Activated naive CD8-positive, alpha-beta T cell (primary cell): Measurements from ENCODE around the gene ZNF615.
"Not testable (repeated sequence)": the region's sequence is repeated elsewhere in the genome, so short reads cannot be mapped to it uniquely, and the experiment has no call there.

ENCODE experiments used
- H3K27ac Mint-ChIP-seq: one replicate; pipeline ENCODE4 v1.8.0; 2021; ENCODE audit warnings: mixed read lengths
- H3K27me3 Mint-ChIP-seq: one replicate; pipeline ENCODE4 v1.8.0; 2021; ENCODE audit warnings: mixed read lengths
- H3K36me3 Mint-ChIP-seq: one replicate; pipeline ENCODE4 v1.8.0; 2021; ENCODE audit warnings: mixed read lengths
- H3K4me1 Mint-ChIP-seq: one replicate; pipeline ENCODE4 v1.8.0; 2021; ENCODE audit warnings: low read depth, mixed read lengths
- H3K4me3 Mint-ChIP-seq: one replicate; pipeline ENCODE4 v1.8.0; 2021; ENCODE audit warnings: mild to moderate bottlenecking, mixed read lengths
- H3K9me3 Mint-ChIP-seq: one replicate; pipeline ENCODE4 v1.8.0; 2021; ENCODE audit warnings: low read depth, mixed read lengths

Gene ZNF615

GRCh38 chr19:51959791-51960190 is 48.2 kb downstream of the ZNF615 start:
- no peak overlapping the region for H3K27ac Mint-ChIP-seq
- H3K4me3 Mint-ChIP-seq: no peak overlapping the region
- H3K4me1 Mint-ChIP-seq: no peaks in the 10 kb centered on the region
- H3K36me3 Mint-ChIP-seq: peaks cover 43% of the 10 kb centered on the region
- H3K9me3 Mint-ChIP-seq: peaks cover 51% of the 10 kb centered on the region
- no peaks in the 10 kb centered on the region for H3K27me3 Mint-ChIP-seq

GRCh38 chr19:51957846-51958245 is 50.2 kb downstream of the ZNF615 start:
- not testable (repeated sequence) for H3K4me1 Mint-ChIP-seq, H3K4me3 Mint-ChIP-seq, H3K27ac Mint-ChIP-seq, H3K27me3 Mint-ChIP-seq
- Mint-ChIP-seq H3K9me3 (peaks cover 49% of the 10 kb centered on the region), H3K36me3 (peaks cover 40% of the 10 kb centered on the region)

- Mint-ChIP-seq H3K27ac (no peak overlapping the region), H3K4me1 (no peaks in the 10 kb centered on the region), H3K4me3 (no peak overlapping the region), H3K36me3 (peaks cover 49% of the 10 kb centered on the region), H3K9me3 (peaks cover 45% of the 10 kb centered on the region), H3K27me3 (no peaks in the 10 kb centered on the region)
Measured at GRCh38 chr19:51948975-51949374, 59.0 kb downstream of the ZNF615 start.

GRCh38 chr19:51946602-51947001 is 61.4 kb downstream of the ZNF615 start:
- H3K27ac Mint-ChIP-seq: no peak overlapping the region
- no peak overlapping the region for H3K4me3 Mint-ChIP-seq
- H3K27me3 Mint-ChIP-seq: no peaks in the 10 kb centered on the region
- no peaks in the 10 kb centered on the region for H3K4me1 Mint-ChIP-seq
- H3K36me3 Mint-ChIP-seq: peaks cover 64% of the 10 kb centered on the region
- H3K9me3 Mint-ChIP-seq: peaks cover 49% of the 10 kb centered on the region

GRCh38 chr19:51944798-51945552 is 63.0 kb downstream of the ZNF615 start:
- Mint-ChIP-seq H3K4me3 (no peak overlapping the region), H3K27ac (no peak overlapping the region), H3K4me1 (no peaks in the 10 kb centered on the region), H3K9me3 (peaks cover 47% of the 10 kb centered on the region), H3K36me3 (peaks cover 73% of the 10 kb centered on the region), H3K27me3 (no peaks in the 10 kb centered on the region)
